ENCODE measurements around the gene NAV2.
"Not testable (repeated sequence)": the region's sequence is repeated elsewhere in the genome, so short reads cannot be mapped to it uniquely, and the experiment has no call there.

NAV2 gene

GRCh38 chr11:19881177-19881576 lies 168.5 kb downstream of the NAV2 start:
- DNase-seq (ENCODE audit: low read depth in 1 of 2, low spot score in 1 of 2), result no peak
- in situ Hi-C loops (cut with HindIII; ENCODE audit: low pct_unique_long_range_greater_than_20kb, low sequenced_read_pairs), result no loop called here
- no peak for TF ChIP-seq JUND (IDR thresholded peaks at IDR 0.05; ENCODE audit: low read depth)

- TF ChIP-seq JUND (IDR thresholded peaks at IDR 0.05; ENCODE audit: low read depth), result no peak
- DNase-seq (ENCODE audit: low read depth in 1 of 2, low spot score in 1 of 2), result peak; percentile 13 to 34
- in situ Hi-C loops (cut with HindIII; ENCODE audit: low pct_unique_long_range_greater_than_20kb, low sequenced_read_pairs), result no loop called here
Observed at GRCh38 chr11:19882356-19882755, 169.7 kb downstream of the NAV2 start.

DNA sequence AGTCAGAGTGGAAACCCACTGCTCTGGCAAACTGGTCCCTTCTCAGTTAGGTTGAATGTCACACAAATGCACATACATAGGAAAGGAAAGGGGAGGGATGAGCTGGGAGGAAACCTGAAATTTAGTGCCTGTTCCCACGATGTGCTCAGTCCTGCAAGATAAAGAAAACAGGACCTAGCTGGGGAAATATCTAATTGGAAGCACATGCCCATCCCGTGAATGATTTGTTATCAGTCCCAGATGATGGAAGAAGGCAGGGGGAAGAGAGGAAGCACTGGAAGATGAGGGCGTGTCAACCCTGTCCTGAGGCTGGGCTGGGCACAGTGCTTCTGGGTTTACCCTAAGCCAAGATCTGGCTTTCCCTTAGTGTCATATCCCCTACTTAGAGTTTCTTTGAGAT lies 173.9 kb downstream of the NAV2 start:
- no peak for DNase-seq (ENCODE audit: low read depth in 1 of 2, low spot score in 1 of 2)
- TF ChIP-seq JUND (IDR thresholded peaks at IDR 0.05; ENCODE audit: low read depth), result no peak
- in situ Hi-C loops (cut with HindIII; ENCODE audit: low pct_unique_long_range_greater_than_20kb, low sequenced_read_pairs), result no loop called here

- TF ChIP-seq JUND (IDR thresholded peaks at IDR 0.05; ENCODE audit: low read depth), result no peak
- in situ Hi-C loops (cut with HindIII; ENCODE audit: low pct_unique_long_range_greater_than_20kb, low sequenced_read_pairs), result no loop called here
- DNase-seq (ENCODE audit: low read depth in 1 of 2, low spot score in 1 of 2), result no peak
Observed at GRCh38 chr11:19887842-19888241, 175.2 kb downstream of the NAV2 start.

GRCh38 chr11:19889531-19889930 lies 176.9 kb downstream of the NAV2 start:
- TF ChIP-seq JUND (IDR thresholded peaks at IDR 0.05; ENCODE audit: low read depth), result no peak
- no peak for DNase-seq (ENCODE audit: low read depth in 1 of 2, low spot score in 1 of 2)

DNA sequence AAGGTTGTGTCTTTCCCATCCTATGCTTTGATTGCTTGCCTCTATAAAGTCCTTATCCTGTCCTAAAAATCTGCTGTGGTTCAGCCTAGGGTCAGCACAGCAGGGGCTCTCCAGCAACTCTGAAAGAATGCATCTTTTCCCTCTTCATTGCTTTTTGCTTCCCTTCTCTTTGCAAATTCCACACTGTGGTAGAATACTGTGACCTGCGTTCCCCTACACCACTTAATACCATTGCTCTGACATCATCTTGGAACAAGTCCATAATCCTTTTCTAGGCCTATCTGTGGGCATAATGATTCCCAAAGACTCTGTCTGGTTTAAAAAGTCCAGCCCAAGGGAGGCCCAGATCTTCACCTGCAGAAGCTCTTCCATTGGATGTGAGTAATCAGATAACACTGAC lies 177.7 kb downstream of the NAV2 start:
- TF ChIP-seq JUND (IDR thresholded peaks at IDR 0.05; ENCODE audit: low read depth), result no peak
- peak in 1 of 2 experiments; percentile 18 for DNase-seq (ENCODE audit: low read depth in 1 of 2, low spot score in 1 of 2)
- in situ Hi-C loops (cut with HindIII; ENCODE audit: low pct_unique_long_range_greater_than_20kb, low sequenced_read_pairs), result no loop called here

More at GRCh38 chr11:19889531-19889930, 176.9 kb downstream of the NAV2 start:
- in situ Hi-C loops (cut with HindIII; ENCODE audit: low pct_unique_long_range_greater_than_20kb, low sequenced_read_pairs), result no loop called here

GRCh38 chr11:19891022-19891421 lies 178.4 kb downstream of the NAV2 start:
- DNase-seq (ENCODE audit: low read depth in 1 of 2, low spot score in 1 of 2), result no peak
- in situ Hi-C loops (cut with HindIII; ENCODE audit: low pct_unique_long_range_greater_than_20kb, low sequenced_read_pairs), result no loop called here
- no peak for TF ChIP-seq JUND (IDR thresholded peaks at IDR 0.05; ENCODE audit: low read depth)

- in situ Hi-C loops (cut with HindIII; ENCODE audit: low pct_unique_long_range_greater_than_20kb, low sequenced_read_pairs), result no loop called here
- no peak for TF ChIP-seq JUND (IDR thresholded peaks at IDR 0.05; ENCODE audit: low read depth)
- no peak for DNase-seq (ENCODE audit: low read depth in 1 of 2, low spot score in 1 of 2)
Observed at GRCh38 chr11:19892387-19892786, 179.8 kb downstream of the NAV2 start.

GRCh38 chr11:19892876-19893275 lies 180.2 kb downstream of the NAV2 start:
- no peak for TF ChIP-seq JUND (IDR thresholded peaks at IDR 0.05; ENCODE audit: low read depth)
- in situ Hi-C loops (cut with HindIII; ENCODE audit: low pct_unique_long_range_greater_than_20kb, low sequenced_read_pairs), result no loop called here
- DNase-seq (ENCODE audit: low read depth in 1 of 2, low spot score in 1 of 2), result no peak

DNA sequence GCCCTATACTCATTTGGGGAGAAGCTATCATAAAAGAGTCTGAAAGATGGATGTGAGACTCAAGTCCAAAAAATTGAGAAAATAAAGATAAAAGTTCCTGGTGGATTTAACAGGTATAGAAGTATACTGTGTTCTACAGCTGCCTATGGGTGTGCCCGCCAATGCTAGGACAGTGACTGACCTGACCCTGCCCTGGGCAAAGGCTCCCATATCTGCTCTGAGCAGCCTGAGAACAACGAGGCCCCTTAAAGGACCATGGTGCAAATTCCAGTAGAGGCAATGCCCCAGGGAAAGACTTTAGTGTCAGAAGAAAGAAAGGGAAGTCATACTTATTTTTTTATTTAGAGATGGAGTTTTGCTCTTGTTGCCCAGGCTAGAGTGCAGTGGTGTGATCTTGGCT lies 181.8 kb downstream of the NAV2 start:
- in situ Hi-C loops (cut with HindIII; ENCODE audit: low pct_unique_long_range_greater_than_20kb, low sequenced_read_pairs), result no loop called here
- DNase-seq (ENCODE audit: low read depth in 1 of 2, low spot score in 1 of 2), result no peak
- TF ChIP-seq JUND (IDR thresholded peaks at IDR 0.05; ENCODE audit: low read depth), result no peak

GRCh38 chr11:19895037-19895436 lies 182.4 kb downstream of the NAV2 start:
- in situ Hi-C loops (cut with HindIII; ENCODE audit: low pct_unique_long_range_greater_than_20kb, low sequenced_read_pairs); DNase-seq (ENCODE audit: low read depth in 1 of 2, low spot score in 1 of 2): not testable (repeated sequence)

DNA sequence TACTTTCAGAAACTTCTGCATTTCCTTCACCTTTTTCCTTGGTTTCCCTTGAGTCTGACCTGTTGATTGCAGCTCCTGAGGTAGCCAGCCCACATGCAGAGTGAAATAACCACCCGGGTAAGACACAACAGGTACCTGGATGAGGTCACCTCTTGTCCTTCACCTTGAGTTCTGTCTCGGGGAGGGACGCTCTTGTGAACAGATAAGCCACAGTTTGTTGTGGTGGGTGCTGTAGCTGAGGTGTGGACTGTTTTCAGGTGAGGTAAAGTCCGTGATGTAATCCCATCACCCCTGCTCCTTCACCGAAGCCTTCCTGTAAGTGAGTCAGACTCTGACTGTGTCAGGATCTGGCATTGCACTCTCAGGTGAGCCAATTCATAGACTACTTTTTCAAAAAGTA lies 183.1 kb downstream of the NAV2 start:
- TF ChIP-seq JUND (IDR thresholded peaks at IDR 0.05; ENCODE audit: low read depth), result no peak
- in situ Hi-C loops (cut with HindIII; ENCODE audit: low pct_unique_long_range_greater_than_20kb, low sequenced_read_pairs), result no loop called here
- no peak for DNase-seq (ENCODE audit: low read depth in 1 of 2, low spot score in 1 of 2)

- in situ Hi-C loops (cut with HindIII; ENCODE audit: low pct_unique_long_range_greater_than_20kb, low sequenced_read_pairs), result no loop called here
- DNase-seq (ENCODE audit: low read depth in 1 of 2, low spot score in 1 of 2), result peak; percentile 33 to 83
- TF ChIP-seq JUND (IDR thresholded peaks at IDR 0.05; ENCODE audit: low read depth), result no peak
Observed at GRCh38 chr11:19903620-19904069, 191.0 kb downstream of the NAV2 start.

- in situ Hi-C loops (cut with HindIII; ENCODE audit: low pct_unique_long_range_greater_than_20kb, low sequenced_read_pairs), result no loop called here
- TF ChIP-seq JUND (IDR thresholded peaks at IDR 0.05; ENCODE audit: low read depth), result no peak
- peak; percentile 51 to 57 for DNase-seq (ENCODE audit: low read depth in 1 of 2, low spot score in 1 of 2)
Observed at GRCh38 chr11:19905280-19905853, 192.7 kb downstream of the NAV2 start.

All from T47D (cell line).